SK-N-DZ (cell line): ENCODE results near the gene SMIM8.

ENCODE experiments used
- DNase-seq: peaks from one replicate; pipeline ENCODE4 v3.0.0-alpha.2; 2015; ENCODE audit warnings: low spot score

SMIM8 gene

DNA sequence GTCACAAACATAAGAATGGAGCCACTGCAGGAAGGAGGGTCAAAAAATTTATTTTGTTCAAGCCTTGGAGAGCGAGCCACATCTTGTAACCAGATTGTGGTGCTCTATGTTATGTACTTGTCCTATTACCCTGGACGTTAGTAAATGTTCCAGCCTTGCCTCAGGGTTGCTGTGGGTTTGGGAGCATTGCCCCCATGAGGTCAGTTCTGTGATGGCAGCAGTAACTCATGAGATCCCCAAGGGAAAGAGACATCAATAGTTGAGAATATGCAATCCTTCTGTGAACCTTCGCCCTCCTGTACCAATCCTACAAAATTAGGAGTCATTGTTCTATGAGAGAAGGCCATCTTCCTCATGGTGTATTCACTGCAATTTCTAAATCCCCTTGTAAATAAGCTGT is 68.9 kb downstream of the SMIM8 start:
- DNase-seq = peak; percentile 62
